Central memory CD8-positive, alpha-beta T cell (primary cell): ENCODE measurements around the gene ELP6.
"Not testable (repeated sequence)": the region's sequence is repeated elsewhere in the genome, so short reads cannot be mapped to it uniquely, and the experiment has no call there.

Experiments
- ATAC-seq: fragments of 150-1000 bp; cut with Tn5 transposase; replicated peaks from 2 replicates; pipeline ENCODE4 v1.10.0; 2022; ENCODE audit warnings: mild to moderate bottlenecking, moderate FRiP score, moderate number of reproducible peaks; ENCODE audit not compliant: poor library complexity, severe bottlenecking; ENCODE audit errors: extremely low read depth
- DNase-seq, 2 donors: peaks; one replicate each; pipeline ENCODE4 v3.0.0; 2021; ENCODE audit warnings: low spot score in 2 of 2
- H3K27ac Mint-ChIP-seq: one replicate; pipeline ENCODE4 v1.8.0; 2022; ENCODE audit warnings: low read depth, mild to moderate bottlenecking, moderate library complexity, mixed read lengths
- H3K27me3 Mint-ChIP-seq: one replicate; pipeline ENCODE4 v1.8.0; 2022; ENCODE audit warnings: mixed read lengths
- H3K36me3 Mint-ChIP-seq: one replicate; pipeline ENCODE4 v1.8.0; 2022; ENCODE audit warnings: mild to moderate bottlenecking, moderate library complexity, mixed read lengths; ENCODE audit not compliant: insufficient read depth
- H3K4me1 Mint-ChIP-seq: one replicate; pipeline ENCODE4 v1.8.0; 2022; ENCODE audit warnings: mixed read lengths
- H3K4me3 Mint-ChIP-seq: one replicate; pipeline ENCODE4 v1.8.0; 2022; ENCODE audit warnings: mild to moderate bottlenecking, moderate library complexity, mixed read lengths
- H3K9me3 Mint-ChIP-seq: one replicate; pipeline ENCODE4 v1.8.0; 2022; ENCODE audit warnings: mixed read lengths

Gene ELP6

GRCh38 chr3:47495886-47496285 is 17.6 kb downstream of the ELP6 start:
- H3K4me3 Mint-ChIP-seq = no peak overlapping the region
- DNase-seq (no peak), ATAC-seq (no peak)
- no peak overlapping the region for H3K27ac Mint-ChIP-seq
- no peaks in the 10 kb centered on the region for H3K9me3 Mint-ChIP-seq
- H3K4me1 Mint-ChIP-seq = no peaks in the 10 kb centered on the region
- H3K27me3 Mint-ChIP-seq = no peaks in the 10 kb centered on the region
- H3K36me3 Mint-ChIP-seq = peaks cover 35% of the 10 kb centered on the region

DNA sequence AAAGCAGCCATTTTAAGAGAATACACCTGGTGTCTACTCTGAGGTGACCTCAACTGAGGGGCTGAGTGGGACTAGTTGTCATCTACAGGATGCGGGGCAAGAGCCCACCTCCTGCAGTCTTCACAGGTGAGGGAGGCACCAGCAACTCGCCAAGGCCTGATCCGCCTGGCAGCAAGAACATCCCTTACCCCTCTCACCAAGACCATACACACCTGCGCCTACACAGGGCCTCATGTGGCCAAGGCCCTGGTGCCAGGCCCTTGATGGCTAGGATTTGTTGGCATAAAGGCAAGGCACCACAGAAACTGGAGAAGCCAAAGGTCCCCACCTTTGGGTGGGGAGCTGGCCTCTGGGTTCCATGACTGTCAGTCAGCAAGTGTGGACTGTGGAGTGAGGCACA is 18.4 kb downstream of the ELP6 start:
- Mint-ChIP-seq H3K27ac (no peak overlapping the region), H3K4me1 (no peaks in the 10 kb centered on the region), H3K27me3 (no peaks in the 10 kb centered on the region), H3K9me3 (no peaks in the 10 kb centered on the region), H3K36me3 (peaks cover 29% of the 10 kb centered on the region), H3K4me3 (no peak overlapping the region)
- ATAC-seq = no peak
- DNase-seq = no peak

DNA sequence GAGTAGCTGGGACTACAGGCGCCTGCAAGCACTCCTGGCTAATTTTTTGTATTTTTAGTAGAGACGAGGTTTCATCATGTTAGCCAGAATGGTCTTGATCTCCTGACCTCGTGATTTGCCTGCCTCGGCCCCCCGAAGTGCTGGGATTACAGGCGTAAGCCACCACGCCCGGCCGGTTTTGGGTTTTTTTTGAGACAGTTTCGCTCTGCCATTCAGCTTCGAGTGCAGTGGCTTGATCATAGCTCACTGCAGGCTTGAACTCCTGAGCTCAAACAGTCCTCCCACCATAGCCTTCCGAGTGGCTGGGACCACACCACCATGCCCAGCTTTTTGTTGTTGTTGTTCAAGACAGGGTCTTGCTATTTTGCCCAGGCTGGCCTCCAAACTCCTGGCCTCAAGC is 21.7 kb downstream of the ELP6 start:
- peaks cover 16% of the 10 kb centered on the region for H3K36me3 Mint-ChIP-seq
- H3K9me3 Mint-ChIP-seq = no peaks in the 10 kb centered on the region
- H3K4me3 Mint-ChIP-seq = no peak overlapping the region
- ATAC-seq (no peak), DNase-seq (no peak)
- no peaks in the 10 kb centered on the region for H3K27me3 Mint-ChIP-seq
- H3K4me1 Mint-ChIP-seq = no peaks in the 10 kb centered on the region
- H3K27ac Mint-ChIP-seq = peak overlapping the region; percentile 35

DNA sequence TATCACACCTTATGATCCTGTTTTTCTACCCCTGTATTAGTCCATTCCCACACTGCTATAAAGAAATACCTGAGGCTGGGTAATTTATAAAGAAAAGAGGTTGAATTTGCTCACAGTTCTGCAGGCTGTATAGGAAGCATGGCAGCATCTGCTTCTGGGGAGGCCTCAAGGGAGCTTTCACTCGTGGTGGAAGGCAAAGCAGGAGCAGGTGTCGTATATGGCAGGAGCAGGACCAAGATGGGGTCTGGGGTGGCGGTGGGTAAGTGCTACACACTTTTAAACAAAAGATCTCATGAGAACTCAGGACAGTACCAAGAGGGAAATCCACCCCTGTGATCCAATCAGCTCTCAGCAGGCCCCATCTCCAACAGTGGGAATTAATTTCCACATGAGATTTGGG is 22.3 kb downstream of the ELP6 start:
- no peaks in the 10 kb centered on the region for H3K4me1 Mint-ChIP-seq
- DNase-seq = no peak
- no peak overlapping the region for H3K27ac Mint-ChIP-seq
- H3K9me3 Mint-ChIP-seq = no peaks in the 10 kb centered on the region
- peaks cover 14% of the 10 kb centered on the region for H3K36me3 Mint-ChIP-seq
- H3K27me3 Mint-ChIP-seq = no peaks in the 10 kb centered on the region
- no peak for ATAC-seq
- no peak overlapping the region for H3K4me3 Mint-ChIP-seq

GRCh38 chr3:47487265-47487664 is 26.2 kb downstream of the ELP6 start:
- Mint-ChIP-seq H3K9me3 (no peaks in the 10 kb centered on the region), H3K4me1 (no peaks in the 10 kb centered on the region), H3K27ac (no peak overlapping the region), H3K36me3 (peaks cover 10% of the 10 kb centered on the region), H3K27me3 (no peaks in the 10 kb centered on the region), H3K4me3 (no peak overlapping the region)
- DNase-seq = no peak
- ATAC-seq = no peak

DNA sequence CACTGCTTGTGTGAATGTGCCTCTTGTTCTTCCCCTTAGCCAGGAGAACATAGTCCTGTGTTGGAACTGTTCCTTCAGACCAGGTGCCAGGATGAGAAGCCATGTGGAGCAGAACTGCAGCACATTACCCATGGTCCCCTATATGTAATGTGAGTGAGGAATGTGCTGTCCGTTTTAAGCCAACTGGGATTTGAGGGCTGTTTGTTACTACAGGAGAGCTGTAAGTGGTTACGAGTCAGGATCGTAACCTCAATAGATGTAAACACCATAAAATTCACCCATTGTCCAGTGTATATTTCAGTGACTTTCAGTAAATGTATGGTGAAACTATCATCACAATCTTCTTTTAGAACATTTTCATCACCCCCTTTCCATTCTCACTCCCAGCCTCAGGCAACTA is 27.7 kb downstream of the ELP6 start:
- Mint-ChIP-seq H3K27me3 (no peaks in the 10 kb centered on the region), H3K36me3 (peaks cover 7% of the 10 kb centered on the region), H3K9me3 (no peaks in the 10 kb centered on the region), H3K4me3 (no peak overlapping the region), H3K27ac (no peak overlapping the region), H3K4me1 (no peaks in the 10 kb centered on the region)
- no peak for ATAC-seq
- no peak for DNase-seq

- ATAC-seq = no peak
Observed at GRCh38 chr3:47482366-47482765, 31.1 kb downstream of the ELP6 start.

DNA sequence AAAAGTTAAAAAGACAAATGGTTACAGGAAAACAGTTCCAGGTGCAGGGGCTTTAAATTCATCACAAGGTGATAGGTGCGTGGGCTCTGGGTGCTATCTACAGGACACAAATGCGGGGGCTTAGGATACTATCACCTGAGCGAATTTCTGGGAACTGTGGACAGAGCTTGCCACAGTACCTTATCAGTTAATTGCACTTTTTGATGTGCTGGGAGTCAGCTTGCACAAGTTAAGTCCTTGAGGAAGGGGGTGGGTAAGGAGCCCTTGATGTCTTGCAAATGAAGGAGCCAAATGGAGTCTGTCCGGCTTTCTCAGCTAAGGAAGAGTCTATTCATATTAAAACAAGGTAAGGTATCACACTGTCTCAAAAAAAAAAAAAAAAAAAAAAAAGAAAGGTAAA is 31.7 kb downstream of the ELP6 start:
- H3K36me3 Mint-ChIP-seq, ATAC-seq, H3K27me3 Mint-ChIP-seq, H3K4me1 Mint-ChIP-seq, H3K4me3 Mint-ChIP-seq, H3K27ac Mint-ChIP-seq, DNase-seq, H3K9me3 Mint-ChIP-seq: not testable (repeated sequence)

More at GRCh38 chr3:47482366-47482765, 31.1 kb downstream of the ELP6 start:
- no peaks in the 10 kb centered on the region for H3K9me3 Mint-ChIP-seq
- H3K4me1 Mint-ChIP-seq = no peaks in the 10 kb centered on the region
- no peaks in the 10 kb centered on the region for H3K27me3 Mint-ChIP-seq
- H3K36me3 Mint-ChIP-seq = peaks cover 2% of the 10 kb centered on the region
- H3K4me3 Mint-ChIP-seq = no peak overlapping the region
- no peak for DNase-seq
- no peak overlapping the region for H3K27ac Mint-ChIP-seq

GRCh38 chr3:47480267-47480666 is 33.2 kb downstream of the ELP6 start:
- not testable (repeated sequence) for H3K4me3 Mint-ChIP-seq, DNase-seq, ATAC-seq, H3K27ac Mint-ChIP-seq, H3K4me1 Mint-ChIP-seq, H3K27me3 Mint-ChIP-seq, H3K9me3 Mint-ChIP-seq
- peaks cover 14% of the 10 kb centered on the region for H3K36me3 Mint-ChIP-seq

- no peak overlapping the region for H3K4me3 Mint-ChIP-seq
- no peak overlapping the region for H3K27ac Mint-ChIP-seq
- no peak for ATAC-seq
- no peak for DNase-seq
- H3K4me1 Mint-ChIP-seq = peaks cover 11% of the 10 kb centered on the region
- H3K36me3 Mint-ChIP-seq = peaks cover 16% of the 10 kb centered on the region
- H3K27me3 Mint-ChIP-seq = no peaks in the 10 kb centered on the region
- H3K9me3 Mint-ChIP-seq = no peaks in the 10 kb centered on the region
Observed at GRCh38 chr3:47479826-47480160, 33.7 kb downstream of the ELP6 start.

- Mint-ChIP-seq H3K36me3 (peaks cover 16% of the 10 kb centered on the region), H3K27ac (no peak overlapping the region), H3K4me1 (peaks cover 25% of the 10 kb centered on the region), H3K9me3 (no peaks in the 10 kb centered on the region), H3K4me3 (peak overlapping the region; percentile 18), H3K27me3 (no peaks in the 10 kb centered on the region)
- DNase-seq (no peak), ATAC-seq (no peak)
Observed at GRCh38 chr3:47478022-47478421, 35.5 kb downstream of the ELP6 start.

DNA sequence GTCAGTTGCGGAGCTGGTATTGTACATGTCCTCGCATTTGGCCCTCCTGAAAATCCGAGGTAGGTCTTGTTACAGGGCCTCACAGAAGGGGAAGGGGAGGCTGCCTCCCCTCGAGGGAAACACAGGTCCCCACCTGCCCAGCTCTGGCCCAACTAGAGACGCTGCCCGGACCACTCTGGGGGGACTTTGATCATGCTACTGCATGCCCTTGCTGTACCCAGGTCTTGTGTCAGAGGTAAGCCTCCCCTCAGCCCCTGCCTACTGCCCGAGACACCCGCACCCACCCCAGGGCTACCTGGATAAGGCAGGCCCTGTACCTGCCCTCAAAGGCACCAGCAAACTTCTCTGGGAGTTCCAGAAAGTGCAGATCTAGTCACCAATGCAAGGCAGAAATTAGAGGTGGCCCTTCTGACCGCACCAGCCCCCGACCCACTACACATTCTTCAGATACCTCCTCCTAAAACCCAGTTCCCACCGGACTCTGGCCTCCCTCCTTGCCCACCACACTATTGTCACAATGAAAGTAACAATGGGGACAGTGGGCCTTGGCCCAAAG is 36.8 kb downstream of the ELP6 start:
- Mint-ChIP-seq H3K27ac (peak overlapping the region; percentile 88), H3K4me3 (peak overlapping the region; percentile 96), H3K36me3 (peaks cover 16% of the 10 kb centered on the region), H3K4me1 (peaks cover 26% of the 10 kb centered on the region), H3K9me3 (no peaks in the 10 kb centered on the region), H3K27me3 (no peaks in the 10 kb centered on the region)
- ATAC-seq (no peak), DNase-seq (no peak)

- H3K27me3 Mint-ChIP-seq = no peaks in the 10 kb centered on the region
Observed at GRCh38 chr3:47476330-47476626, 37.2 kb downstream of the ELP6 start.

More at GRCh38 chr3:47476330-47476626, 37.2 kb downstream of the ELP6 start:
- ATAC-seq = no peak
- H3K27ac Mint-ChIP-seq = peak overlapping the region; percentile 88
- DNase-seq = no peak
- peak overlapping the region; percentile 96 for H3K4me3 Mint-ChIP-seq
- H3K4me1 Mint-ChIP-seq = peaks cover 27% of the 10 kb centered on the region
- H3K9me3 Mint-ChIP-seq = no peaks in the 10 kb centered on the region
- H3K36me3 Mint-ChIP-seq = peaks cover 16% of the 10 kb centered on the region
